Central memory CD4-positive, alpha-beta T cell (primary cell): ENCODE measurements around the gene ORC3.
"Not testable (repeated sequence)": the region's sequence is repeated elsewhere in the genome, so short reads cannot be mapped to it uniquely, and the experiment has no call there.

Source experiments
- DNase-seq: peaks from one replicate; pipeline ENCODE4 v3.0.0; 2022

ORC3 gene

DNA sequence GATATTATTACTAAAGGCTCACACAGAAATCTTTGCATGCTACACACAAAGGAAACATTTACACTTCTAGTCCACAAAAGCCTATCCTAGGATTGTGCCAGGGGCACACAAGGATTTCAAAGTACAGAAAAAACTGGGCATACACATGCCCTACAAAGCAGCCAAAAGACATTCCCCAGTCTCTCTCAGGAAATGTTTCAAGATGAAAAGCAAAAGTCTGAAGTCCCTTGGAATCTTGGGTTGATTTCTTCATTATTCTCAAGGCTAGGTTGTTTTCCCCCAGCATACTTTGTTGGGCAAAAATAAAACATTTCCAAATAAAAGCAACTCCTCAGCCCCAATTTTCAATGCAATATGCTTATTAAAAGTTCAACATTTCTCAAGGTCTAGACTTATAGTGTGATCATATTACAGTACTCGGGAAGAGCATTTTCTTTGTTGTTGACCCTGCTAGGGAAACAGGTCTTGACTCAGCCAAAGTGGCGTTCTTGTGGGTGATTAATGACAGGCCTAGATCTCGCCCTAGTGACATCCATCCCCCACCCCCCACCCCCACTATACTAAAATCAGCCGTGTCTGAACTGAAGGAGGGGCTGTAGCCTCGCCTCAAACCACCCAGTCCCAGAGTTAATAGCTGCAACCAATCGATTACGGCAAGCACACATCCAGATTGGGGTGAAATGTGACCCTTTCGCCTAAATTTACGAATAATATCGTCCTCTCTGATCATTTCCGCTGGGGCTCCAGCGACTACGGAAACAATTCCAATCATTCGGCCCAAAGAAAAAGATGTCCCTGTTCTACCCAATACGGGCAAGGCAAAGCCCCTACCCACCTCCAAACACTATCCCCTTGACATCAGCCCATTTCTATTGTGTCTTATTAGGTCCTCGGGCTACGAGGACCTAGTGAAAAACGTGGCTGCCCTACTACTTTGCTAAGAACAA lies 110.7 kb downstream of the ORC3 start:
- DNase-seq = no peak

DNA sequence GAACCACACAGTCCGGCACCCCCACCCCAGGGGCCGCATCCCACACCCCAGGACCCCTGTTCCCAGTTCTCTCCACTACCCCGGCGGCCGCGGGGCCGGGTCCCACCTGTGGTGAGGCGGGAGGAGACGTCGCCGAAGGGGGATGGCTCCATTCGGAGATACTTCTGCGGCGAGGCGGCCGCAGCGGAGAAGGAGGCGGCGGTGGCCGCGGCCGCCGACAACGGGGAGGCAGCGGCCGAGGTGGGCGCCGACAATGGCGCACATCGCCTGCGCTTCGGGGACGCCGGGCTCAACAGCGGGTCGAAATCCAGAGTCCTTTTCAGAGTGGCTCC lies 111.4 kb downstream of the ORC3 start:
- no peak for DNase-seq

DNA sequence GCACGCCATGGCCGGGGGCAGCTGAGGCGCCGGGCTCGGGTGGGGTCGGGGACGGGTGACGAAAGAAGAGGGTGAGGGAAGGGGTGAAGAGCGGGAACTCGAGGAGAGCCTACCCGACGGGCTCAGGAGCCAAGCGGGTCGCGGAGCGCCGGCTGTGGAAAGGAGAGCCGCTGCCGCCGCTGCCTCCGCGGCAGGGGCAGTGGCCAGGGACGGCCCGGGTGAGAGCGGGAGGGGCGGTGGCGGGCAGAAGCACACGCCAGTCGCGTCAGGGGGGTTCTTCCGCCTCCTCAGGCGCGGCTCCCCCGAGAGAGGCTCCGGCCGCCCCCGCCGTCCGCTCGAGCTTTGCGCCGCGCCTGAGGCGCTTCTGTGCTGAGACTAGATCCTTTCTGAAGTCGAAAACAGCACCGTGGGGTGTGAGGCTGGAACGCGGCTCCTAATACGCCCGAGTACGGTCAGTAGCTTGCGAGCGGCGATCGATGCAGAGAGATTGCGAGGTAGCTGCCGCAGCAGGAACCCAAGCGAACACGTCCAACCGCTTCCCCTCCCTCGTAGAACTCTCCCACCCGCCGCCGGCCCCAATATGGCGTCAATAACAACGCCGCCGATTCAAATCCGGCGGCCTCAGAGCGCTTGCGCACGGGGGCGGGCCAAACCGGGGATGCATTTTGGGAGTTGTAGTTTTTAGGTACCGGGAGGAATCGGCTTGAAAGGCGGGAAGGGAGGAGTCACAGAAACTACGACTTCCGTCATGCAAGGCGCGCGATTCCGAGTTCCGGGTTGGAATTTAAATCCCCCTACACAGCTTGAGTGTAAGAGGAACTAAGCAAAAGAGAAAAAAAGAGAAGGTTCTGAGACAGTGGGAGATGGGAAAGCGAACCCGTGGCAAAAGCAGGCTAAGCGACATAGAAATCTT lies 112.0 kb downstream of the ORC3 start, which contains the start of gene AKIRIN2:
AKIRIN2 (minus strand) TSS at position 558 of the 913 bp plus-strand sequence; CDS start at position 9, 549 bp downstream.
- peak; percentile 99 for DNase-seq

DNA sequence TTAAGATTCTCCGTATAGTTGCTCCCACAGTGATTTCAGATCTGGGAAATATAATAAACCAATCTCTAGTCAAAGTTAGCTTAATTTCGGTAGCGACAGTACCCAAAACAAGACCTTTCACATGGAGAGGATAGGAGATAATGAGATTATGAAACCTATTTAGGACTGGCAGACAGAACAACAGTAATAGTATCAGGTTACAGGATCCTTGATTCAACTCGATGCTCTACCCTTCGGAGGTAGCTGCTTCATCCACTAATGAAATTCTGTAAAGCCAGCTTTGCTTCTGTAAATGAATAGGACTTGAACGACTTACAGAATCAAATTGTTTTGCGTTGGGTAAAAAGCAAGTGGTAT lies 112.6 kb downstream of the ORC3 start:
- DNase-seq = no peak

DNA sequence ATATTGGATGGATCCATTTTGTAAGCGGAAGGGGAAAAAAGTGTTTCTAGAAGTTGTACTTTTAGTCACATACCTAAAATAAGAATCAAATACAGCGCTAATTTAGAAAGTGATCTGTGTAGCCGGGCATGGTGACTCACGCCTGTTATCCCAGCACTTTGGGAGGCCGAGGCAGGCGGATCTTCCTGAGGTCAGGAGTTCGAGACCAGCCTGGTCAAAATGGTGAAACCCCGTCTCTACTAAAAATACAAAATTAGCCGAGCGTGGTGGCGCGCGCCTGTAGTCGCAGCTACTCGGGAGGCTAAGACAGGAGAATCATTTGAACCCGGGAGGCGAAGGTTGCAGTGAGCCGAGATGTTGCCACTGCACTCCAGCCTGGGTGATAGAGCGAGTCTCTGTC lies 113.1 kb downstream of the ORC3 start:
- not testable (repeated sequence) for DNase-seq

DNA sequence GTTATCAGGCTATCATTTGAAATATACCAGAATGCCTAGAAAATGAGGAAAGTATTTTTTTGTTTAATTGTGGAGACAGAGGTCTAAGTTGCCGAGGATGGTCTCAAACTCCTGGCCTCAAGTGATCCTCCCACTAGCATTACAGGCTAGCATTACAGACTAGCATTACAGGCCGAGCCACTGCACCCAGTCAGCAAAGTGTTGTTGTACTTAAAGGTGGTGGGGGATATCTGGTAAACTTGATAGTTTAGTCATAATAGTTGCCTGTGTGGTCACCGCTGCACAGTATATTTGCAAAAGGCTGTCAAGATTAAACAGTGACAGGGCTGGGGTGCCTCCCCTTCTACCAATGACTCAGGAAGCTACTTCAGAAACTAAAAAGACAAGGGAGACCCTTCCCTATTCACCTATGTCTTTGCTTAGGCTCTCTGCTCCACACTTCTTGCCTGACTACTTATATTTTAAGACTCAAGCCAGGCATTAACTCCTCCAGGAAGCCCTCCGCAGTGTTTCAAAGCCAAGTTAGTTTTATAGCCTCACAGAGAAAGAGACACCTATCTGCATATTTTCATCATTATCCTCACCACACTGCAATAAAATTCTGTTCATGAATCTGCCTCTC lies 115.2 kb downstream of the ORC3 start:
- no peak for DNase-seq

DNA sequence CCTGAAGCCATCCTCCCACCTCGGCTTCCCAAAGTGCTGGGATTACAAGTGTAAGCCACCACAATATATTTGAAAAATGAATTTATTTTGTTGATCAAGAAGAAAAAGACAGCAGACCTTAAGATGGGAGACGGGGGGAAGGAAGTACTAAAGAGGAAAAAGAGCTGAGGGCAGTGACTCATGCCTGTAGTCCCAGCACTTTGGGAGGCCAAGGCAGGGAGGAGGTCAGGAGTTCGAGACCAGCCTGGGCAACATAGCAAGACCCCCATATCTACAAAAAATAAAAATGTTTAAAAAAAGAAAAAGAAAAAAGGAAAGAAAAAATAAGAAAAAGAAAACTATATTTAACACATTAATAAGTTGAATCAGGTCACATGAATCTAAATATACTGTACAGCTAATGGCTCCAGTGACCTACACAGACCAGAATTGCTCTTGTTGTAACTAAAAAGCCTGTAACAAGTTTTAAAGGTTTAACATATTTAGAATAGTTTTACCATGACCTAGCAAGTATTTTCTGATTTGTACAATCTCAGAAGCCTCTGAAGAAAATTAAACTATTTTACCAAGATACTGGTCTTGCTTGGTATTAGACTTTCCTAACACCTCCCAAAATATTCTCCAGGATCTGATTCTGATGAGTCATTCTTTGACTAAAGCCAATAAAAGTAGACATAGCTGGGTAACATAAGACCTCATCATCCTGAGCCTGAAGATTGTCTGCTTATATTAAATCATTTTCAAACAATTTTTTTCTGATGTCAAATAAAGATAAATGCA lies 116.4 kb downstream of the ORC3 start:
- no peak for DNase-seq

DNA sequence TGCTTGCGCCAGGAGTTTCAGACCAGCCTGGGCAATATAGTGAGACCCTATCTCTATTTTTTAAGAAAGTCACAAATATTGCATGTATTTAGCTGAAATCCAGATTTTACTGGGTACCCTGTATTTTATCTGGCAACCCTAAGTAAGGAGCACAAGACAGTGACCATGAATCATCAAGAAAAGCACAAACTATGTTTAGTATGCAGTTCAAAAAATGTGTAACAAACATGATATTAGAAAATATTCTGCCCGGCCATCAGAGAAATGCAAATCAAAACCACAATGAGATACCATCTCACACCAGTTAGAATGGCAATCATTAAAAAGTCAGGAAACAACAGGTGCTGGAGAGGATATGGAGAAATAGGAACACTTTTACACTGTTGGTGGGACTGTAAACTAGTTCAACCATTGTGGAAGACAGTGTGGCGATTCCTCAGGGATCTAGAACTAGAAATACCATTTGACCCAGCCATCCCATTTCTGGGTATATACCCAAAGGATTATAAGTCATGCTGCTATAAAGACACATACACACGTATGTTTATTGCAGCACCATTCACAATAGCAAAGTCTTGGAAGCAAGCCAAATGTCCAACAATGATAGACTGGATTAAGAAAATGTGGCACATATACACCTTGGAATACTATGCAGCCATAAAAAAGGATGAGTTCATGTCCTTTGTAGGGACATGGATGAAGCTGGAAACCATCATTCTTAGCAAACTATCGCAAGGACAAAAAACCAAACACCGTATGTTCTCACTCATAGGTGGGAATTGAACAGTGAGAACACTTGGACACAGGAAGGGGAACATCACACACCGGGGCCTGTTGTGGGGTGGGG lies 118.9 kb downstream of the ORC3 start:
- DNase-seq = not testable (repeated sequence)

DNA sequence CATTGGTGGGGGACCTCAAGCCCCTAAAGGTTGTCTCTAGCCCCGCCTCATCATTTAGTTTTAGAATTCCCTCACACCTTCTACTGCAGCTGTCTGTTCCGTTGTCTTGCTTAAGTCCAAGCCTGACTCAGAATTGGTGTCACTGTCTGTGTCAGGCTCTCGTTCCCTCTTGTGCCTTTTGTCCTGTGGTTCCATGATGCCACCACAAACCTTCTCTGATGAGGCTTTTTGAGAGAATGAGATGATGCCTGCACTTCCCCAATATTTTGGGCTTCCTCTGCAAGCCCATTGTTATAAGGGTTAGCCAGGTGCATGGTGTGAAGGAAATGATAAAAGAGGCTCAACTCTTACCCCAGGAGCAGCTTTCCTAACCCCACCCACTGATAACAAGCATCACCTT lies 120.2 kb downstream of the ORC3 start:
- DNase-seq = no peak

DNA sequence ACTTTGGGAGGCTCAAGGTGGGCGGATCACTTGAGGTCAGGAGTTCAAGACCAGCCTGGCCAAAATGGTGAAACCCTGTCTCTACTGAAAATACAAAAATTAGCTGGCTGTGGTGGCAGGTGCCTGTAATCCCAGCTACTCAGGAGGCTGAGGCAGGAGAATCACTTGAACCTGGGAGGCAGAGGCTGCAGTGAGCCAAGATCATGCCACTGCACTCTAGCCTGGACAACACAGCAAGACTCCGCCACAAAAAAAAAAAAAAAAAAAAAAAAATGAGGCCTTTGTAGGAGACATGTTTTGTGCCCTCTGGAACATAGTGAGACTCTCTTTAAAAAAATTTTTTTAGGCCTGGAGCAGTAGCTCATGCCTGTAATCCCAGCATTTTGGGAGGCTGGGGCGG lies 122.8 kb downstream of the ORC3 start:
- not testable (repeated sequence) for DNase-seq

DNA sequence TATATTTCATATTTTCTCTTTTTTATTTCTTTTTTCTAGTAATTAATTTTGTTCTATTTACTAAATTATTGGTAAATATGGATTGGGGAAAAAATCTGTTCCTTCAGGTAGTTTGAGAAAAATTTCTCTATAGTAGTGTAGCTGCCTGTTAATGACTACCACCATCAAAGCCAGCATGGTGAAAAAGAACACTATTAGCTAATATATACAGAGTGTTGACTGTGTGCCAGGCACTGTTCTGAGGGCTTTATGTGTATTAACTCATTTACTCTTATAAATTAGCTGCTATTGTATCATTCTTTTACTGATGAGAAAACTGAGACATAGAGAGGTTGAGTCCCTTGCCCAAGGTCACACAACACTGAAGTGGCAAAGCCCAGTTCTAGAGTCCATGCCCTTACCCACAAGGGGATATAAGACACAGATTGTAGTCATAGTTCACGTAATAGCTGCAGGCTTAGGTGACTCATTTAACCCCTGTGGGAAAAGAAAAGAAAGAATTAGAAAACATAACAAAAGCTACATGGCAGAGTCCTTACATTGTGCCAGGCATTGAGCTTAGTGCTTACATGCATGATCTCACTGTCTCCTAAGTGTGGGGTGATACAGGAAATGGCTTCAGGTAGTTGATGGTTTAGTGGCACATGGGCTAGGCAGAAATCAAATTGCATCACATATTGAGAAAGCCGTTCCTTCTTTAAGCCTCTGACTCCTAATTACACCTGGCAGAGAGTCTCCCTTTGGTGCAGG lies 124.3 kb downstream of the ORC3 start:
- DNase-seq = no peak
